Transverse colon (tissue), 4 donors: ENCODE results near the gene USP28. TPM values are rescaled to one million over a fixed set of nuclear protein-coding genes. Genes with fewer than 3 reads are reported as not detected.
A peak's percentile ranks its signal among the peaks of the same experiment; 100 is the strongest.

ENCODE experiments used
- DNase-seq: peaks from one replicate; pipeline ENCODE4 v3.0.0-alpha.2; 2019
- H3K27ac ChIP-seq, 4 donors: fragments of 200-600 bp; sonication (generic); 2 replicates each; pipeline ENCODE4 v1.5.1; 2016 to 2018; ENCODE audit warnings: inconsistent platforms in 4 of 4
- H3K27me3 ChIP-seq: fragments of 200-600 bp; sonication (generic); 2 replicates; pipeline ENCODE4 v1.5.1; 2017; ENCODE audit warnings: inconsistent platforms
- H3K36me3 ChIP-seq, 4 donors: fragments of 200-600 bp; sonication (generic); 2 replicates each; pipeline ENCODE4 v1.5.1; 2017 to 2019; ENCODE audit warnings: inconsistent platforms in 4 of 4
- H3K4me1 ChIP-seq, 4 donors: fragments of 200-600 bp; sonication (generic); 2 replicates each; pipeline ENCODE4 v1.5.1; 2017 to 2020; ENCODE audit warnings: inconsistent platforms in 4 of 4
- H3K4me3 ChIP-seq, 4 donors: fragments of 200-600 bp; sonication (generic); 1 replicate in 1 of 4; 2 replicates in 3 of 4; pipeline versions ENCODE4 v1.5.1 to v1.6.1; 2017 to 2019; ENCODE audit warnings: inconsistent platforms in 4 of 4
- H3K9me3 ChIP-seq, 2 donors: fragments of 200-600 bp; sonication (generic); 2 replicates each; pipeline ENCODE4 v1.5.1; 2017 to 2019; ENCODE audit warnings: inconsistent platforms in 2 of 2
- CTCF ChIP-seq, 5 experiments: fragments of 200-600 bp in 3 of 5; fragments of 450-650 bp in 2 of 5; sonication (generic) in 3 of 5; IDR thresholded peaks; 1 replicate in 2 of 5; 2 replicates in 3 of 5; pipeline ENCODE4 v1.5.1; 2016 to 2017; ENCODE audit warnings: antibody characterized with exemption in 5 of 5, inconsistent platforms in 3 of 5, mild to moderate bottlenecking in 2 of 5, moderate library complexity in 1 of 5
- EP300 ChIP-seq: sonication (generic); formaldehyde crosslinking; IDR thresholded peaks from one replicate; pipeline ENCODE4 v1.6.1; 2017; ENCODE audit warnings: antibody characterized with exemption, low read depth
- POLR2A ChIP-seq: fragments of 450-650 bp; IDR thresholded peaks from one replicate; pipeline ENCODE4 v1.6.1; 2016; ENCODE audit warnings: antibody characterized with exemption, mild to moderate bottlenecking, moderate library complexity
- POLR2AphosphoS5 ChIP-seq, 3 donors: sonication (generic); formaldehyde crosslinking; IDR thresholded peaks; one replicate each; pipeline ENCODE4 v1.6.1; 2016; ENCODE audit warnings: antibody characterized with exemption in 3 of 3
- WGBS, 2 donors: methylation state at CpG; one replicate each; pipeline ENCODE4 v1.1.5; 2018; ENCODE audit warnings: low coverage in 1 of 2; 5-methylcytosine and 5-hydroxymethylcytosine counted together
- in situ Hi-C, 4 donors: fragments of 200-750 bp; cut with MboI; loops; one replicate each; pipeline versions ENCODE4 v1.15.0 to v1.15.1; 2017; ENCODE audit warnings: low sequenced_read_pairs in 3 of 4, low pct_ligation_motif_present in 1 of 4, low pct_unique_long_range_greater_than_20kb in 1 of 4
- intact Hi-C: fragments of 100-400 bp; cut with DNase I; formaldehyde crosslinking; loops from one replicate; pipeline ENCODE4 v1.15.1; 2023; ENCODE audit warnings: low total_unique reads
- total RNA-seq, 4 donors: library from RNA; depleted of rRNA; stranded (reverse); fragments of >200 nt; gene quantifications; one replicate each; pipeline ENCODE4 v1.1.0, GENCODE V29; 2016

Gene USP28
- total RNA-seq, 4 donors from 2014 or later: 10.1 to 28.3 (median 19.0) TPM

- intact Hi-C loops: no loop called here
- in situ Hi-C loops: loop anchor here in 1 of 4 donors (10.0 kb wide), 1 partner anchor 350 kb away; no protein-coding TSS in a partner anchor
- 65 to 75% methylated on average over 4 to 6 of the region's 6 CpGs for WGBS, 2 donors
These were observed 29.2 kb upstream of the USP28 start, which contains the start of gene HTR3B for GRCh38 chr11:113904379-113905101. Gene HTR3B (plus strand): TSS chr11:113904796. CDS start chr11:113904934, 138 bp downstream.

GRCh38 chr11:113901141-113901540, 25.8 kb upstream of the USP28 start:
- Histone ChIP-seq H3K4me3 (no peak overlapping the region), H3K27ac (no peak overlapping the region), H3K4me1 (peaks cover 0 to 7% (median 3%) of the 10 kb centered on the region in 4 donors), H3K36me3 (no peaks in the 10 kb centered on the region), H3K27me3 (no peaks in the 10 kb centered on the region), H3K9me3 (no peaks in the 10 kb centered on the region)
- in situ Hi-C loops (loop anchor here in 1 of 4 donors (10.0 kb wide), 1 partner anchor 354 kb away; no protein-coding TSS in a partner anchor), intact Hi-C loops (no loop called here)
- DNase-seq: no peak
- 71 to 89% methylated on average over 1 to 2 of the region's 2 CpGs for WGBS, 2 donors
- TF ChIP-seq EP300 (no peak), POLR2AphosphoS5 (IDR thresholded peaks at IDR 0.05) (no peak), CTCF (IDR thresholded peaks at IDR 0.05) (no peak), POLR2A (no peak)

More at GRCh38 chr11:113904379-113905101, 29.2 kb upstream of the USP28 start, which contains the start of gene HTR3B:
- no peak within 1 kb of the TSS for H3K4me3 ChIP-seq
- H3K36me3 ChIP-seq: no peaks in the 10 kb centered on the region
- no peaks in the 10 kb centered on the region for H3K9me3 ChIP-seq
- H3K27ac ChIP-seq: no peak within 1 kb of the TSS
- H3K4me1 ChIP-seq: peaks cover 0 to 17% (median 8%) of the 10 kb centered on the region in 4 donors
- no peak for DNase-seq
- TF ChIP-seq POLR2A (no peak), EP300 (no peak), CTCF (IDR thresholded peaks at IDR 0.05) (no peak), POLR2AphosphoS5 (IDR thresholded peaks at IDR 0.05) (no peak)
- H3K27me3 ChIP-seq: peaks cover 9% of the 10 kb centered on the region

GRCh38 chr11:113896156-113896879, 20.9 kb upstream of the USP28 start:
- DNase-seq: peak; percentile 39
- 19 to 40% methylated on average over 4 to 10 of the region's 10 CpGs for WGBS, 2 donors
- in situ Hi-C loops: loop anchor here in 3 of 4 donors (5.0 to 25.0 kb wide), 3 partner anchors 366 to 368 kb away; no protein-coding TSS in a partner anchor

More at GRCh38 chr11:113896156-113896879, 20.9 kb upstream of the USP28 start:
- intact Hi-C loops: no loop called here
- H3K9me3 ChIP-seq: no peaks in the 10 kb centered on the region
- H3K4me1 ChIP-seq: no peaks in the 10 kb centered on the region
- H3K27me3 ChIP-seq: no peaks in the 10 kb centered on the region
- TF ChIP-seq POLR2AphosphoS5 (IDR thresholded peaks at IDR 0.05): no peak
- no peak for TF ChIP-seq EP300
- TF ChIP-seq POLR2A: no peak
- peak; percentile 65 to 81 (median 78) for TF ChIP-seq CTCF (IDR thresholded peaks at IDR 0.05)
- no peak overlapping the region for H3K4me3 ChIP-seq
- no peaks in the 10 kb centered on the region for H3K36me3 ChIP-seq
- H3K27ac ChIP-seq: no peak overlapping the region
